ENCODE results near the gene SMTNL2. TPM values are rescaled to one million over a fixed set of nuclear protein-coding genes. Genes with fewer than 3 reads are reported as not detected.
"Not testable (repeated sequence)": the region's sequence is repeated elsewhere in the genome, so short reads cannot be mapped to it uniquely, and the experiment has no call there.

SMTNL2 gene
- total RNA-seq, 1 donor from 2014 or later = 2.4 TPM

- DNase-seq (ENCODE audit: low spot score) = no peak
Observed at GRCh38 chr17:4585638-4585994, 1.3 kb downstream of the SMTNL2 start.

- no peak for DNase-seq (ENCODE audit: low spot score)
Observed at GRCh38 chr17:4586043-4586442, 1.7 kb downstream of the SMTNL2 start.

GRCh38 chr17:4587195-4587594 lies 2.9 kb downstream of the SMTNL2 start:
- DNase-seq (ENCODE audit: low spot score) = no peak

GRCh38 chr17:4587803-4588202 lies 3.5 kb downstream of the SMTNL2 start:
- no peak for DNase-seq (ENCODE audit: low spot score)

- no peak for DNase-seq (ENCODE audit: low spot score)
Observed at GRCh38 chr17:4588391-4588790, 4.1 kb downstream of the SMTNL2 start.

- DNase-seq (ENCODE audit: low spot score) = no peak
Observed at GRCh38 chr17:4588898-4589625, 4.7 kb downstream of the SMTNL2 start.

GRCh38 chr17:4590042-4590441 lies 5.7 kb downstream of the SMTNL2 start:
- DNase-seq (ENCODE audit: low spot score) = not testable (repeated sequence)

GRCh38 chr17:4590981-4591453 lies 6.7 kb downstream of the SMTNL2 start:
- no peak for DNase-seq (ENCODE audit: low spot score)

GRCh38 chr17:4591529-4591928 lies 7.2 kb downstream of the SMTNL2 start:
- DNase-seq (ENCODE audit: low spot score) = no peak

- no peak for DNase-seq (ENCODE audit: low spot score)
Observed at GRCh38 chr17:4592240-4593005, 8.1 kb downstream of the SMTNL2 start.

- DNase-seq (ENCODE audit: low spot score) = no peak
Observed at GRCh38 chr17:4593021-4593421, 8.7 kb downstream of the SMTNL2 start.

GRCh38 chr17:4594406-4594805 lies 10.1 kb downstream of the SMTNL2 start:
- DNase-seq (ENCODE audit: low spot score) = no peak

GRCh38 chr17:4594931-4595684 lies 10.8 kb downstream of the SMTNL2 start:
- DNase-seq (ENCODE audit: low spot score) = no peak

- not testable (repeated sequence) for DNase-seq (ENCODE audit: low spot score)
Observed at GRCh38 chr17:4595685-4596342, 11.5 kb downstream of the SMTNL2 start.

GRCh38 chr17:4596636-4597380 lies 12.5 kb downstream of the SMTNL2 start:
- no peak for DNase-seq (ENCODE audit: low spot score)

GRCh38 chr17:4597975-4598374 lies 13.6 kb downstream of the SMTNL2 start:
- DNase-seq (ENCODE audit: low spot score) = no peak

GRCh38 chr17:4598776-4599504 lies 14.6 kb downstream of the SMTNL2 start:
- DNase-seq (ENCODE audit: low spot score) = peak; percentile 65

- peak; percentile 23 for DNase-seq (ENCODE audit: low spot score)
Observed at GRCh38 chr17:4599505-4600281, 15.4 kb downstream of the SMTNL2 start.

GRCh38 chr17:4600563-4600962 lies 16.2 kb downstream of the SMTNL2 start:
- no peak for DNase-seq (ENCODE audit: low spot score)

- DNase-seq (ENCODE audit: low spot score) = no peak
Observed at GRCh38 chr17:4601326-4601725, 17.0 kb downstream of the SMTNL2 start.

Data from mucosa of gallbladder (tissue), 1 donor.